Activated T-cell treated with anti-CD3 and anti-CD28 coated beads for 24 hours (primary cell): ENCODE results near the gene PRKCI.
"Not testable (repeated sequence)": the region's sequence is repeated elsewhere in the genome, so short reads cannot be mapped to it uniquely, and the experiment has no call there.

Experiments
- DNase-seq: peaks from one replicate; pipeline ENCODE4 v3.0.0-alpha.2; 2020; ENCODE audit warnings: low read depth

The PRKCI gene

GRCh38 chr3:170221924-170222646 is at the start of gene PRKCI:
TSS of gene PRKCI (plus strand) at chr3:170222424. CDS start at chr3:170222670, 246 bp downstream.
- DNase-seq: peak; percentile 83

- peak; percentile 28 for DNase-seq
Measured at GRCh38 chr3:170178651-170179050, 43.6 kb upstream of the PRKCI start.

- no peak for DNase-seq
Measured at GRCh38 chr3:170179432-170179831, 42.8 kb upstream of the PRKCI start.

GRCh38 chr3:170180079-170180907 is 41.9 kb upstream of the PRKCI start:
- DNase-seq: no peak

GRCh38 chr3:170180908-170181885 is 41.0 kb upstream of the PRKCI start, which contains the start of gene PHC3:
TSS of gene PHC3 (minus strand) at chr3:170181733. CDS start at chr3:170181715, 18 bp downstream.
- peak; percentile 91 for DNase-seq

DNA sequence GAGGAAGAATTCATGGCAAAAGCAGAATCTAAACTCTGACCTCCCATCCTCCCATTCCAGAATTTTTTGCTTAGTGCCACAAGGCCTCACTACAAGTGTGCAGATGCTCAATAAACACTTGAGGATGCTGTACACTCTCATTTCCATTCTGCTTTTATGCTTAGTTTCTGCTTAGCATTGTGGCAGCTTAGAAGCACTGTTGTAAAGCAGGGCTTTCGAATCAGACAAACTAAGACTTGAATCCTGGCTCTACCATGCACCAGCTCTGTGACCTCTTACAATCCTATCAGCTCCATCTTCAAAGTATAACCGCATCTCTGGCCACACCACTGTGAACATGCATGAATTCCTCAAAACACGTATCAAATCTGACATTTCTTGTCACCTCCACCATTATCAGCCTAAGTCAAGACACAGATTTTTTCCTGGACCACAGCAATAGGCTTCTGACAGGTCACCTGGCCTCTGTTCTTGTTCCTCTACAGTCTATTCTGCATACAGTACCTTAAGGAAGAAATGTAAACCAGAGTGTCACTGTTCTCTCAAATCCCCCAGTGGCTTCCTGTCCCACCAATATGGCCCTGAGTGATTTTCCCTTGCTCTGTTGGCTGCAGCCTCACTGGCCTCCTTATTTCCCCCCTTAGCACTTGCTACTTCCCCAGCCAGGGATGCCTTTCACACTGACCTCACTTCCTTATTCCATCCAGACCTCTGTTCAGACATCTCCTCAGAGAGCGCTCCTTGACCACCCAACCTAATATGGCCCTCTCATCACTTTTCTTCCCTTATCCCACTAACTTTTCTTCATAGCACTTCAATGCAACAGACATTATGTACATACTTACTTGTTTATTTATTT is 32.6 kb upstream of the PRKCI start:
- DNase-seq: no peak

DNA sequence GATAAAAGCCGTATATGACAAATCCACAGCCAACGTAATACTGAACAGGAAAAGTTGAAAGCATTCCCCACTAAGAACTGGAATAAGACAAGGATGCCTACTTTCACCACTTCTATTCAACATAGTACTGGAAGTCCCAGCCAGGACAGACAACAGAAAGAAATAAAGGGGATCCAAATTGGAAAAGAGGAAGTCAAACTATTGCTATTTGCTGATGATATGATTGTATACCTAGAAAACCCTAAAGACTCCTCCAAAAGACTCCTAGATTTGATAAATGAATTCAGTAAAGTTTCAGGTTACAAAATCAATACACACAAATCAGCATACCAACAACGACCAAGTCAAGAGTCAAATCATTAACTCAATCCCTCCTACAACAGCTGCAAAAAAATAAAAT is 26.5 kb upstream of the PRKCI start:
- DNase-seq: not testable (repeated sequence)

DNA sequence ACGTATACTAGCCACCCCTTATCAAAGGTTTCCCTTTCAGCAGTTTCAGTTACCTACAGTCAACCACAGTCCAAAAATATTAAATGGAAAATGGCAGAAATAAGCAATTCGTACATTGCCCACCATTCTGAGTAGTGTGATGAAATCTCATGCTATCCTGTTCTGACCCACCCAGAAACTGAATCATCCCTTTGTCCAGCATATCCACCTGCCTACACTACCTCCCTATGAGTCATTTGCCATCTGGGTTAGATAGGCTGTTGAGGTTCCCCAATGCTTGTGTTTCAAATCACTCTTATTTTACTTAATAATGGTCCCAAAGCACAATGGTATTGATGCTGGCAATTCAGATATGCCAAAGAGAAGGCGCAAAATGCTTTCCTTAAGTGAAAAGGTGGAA is 25.4 kb upstream of the PRKCI start:
- no peak for DNase-seq

DNA sequence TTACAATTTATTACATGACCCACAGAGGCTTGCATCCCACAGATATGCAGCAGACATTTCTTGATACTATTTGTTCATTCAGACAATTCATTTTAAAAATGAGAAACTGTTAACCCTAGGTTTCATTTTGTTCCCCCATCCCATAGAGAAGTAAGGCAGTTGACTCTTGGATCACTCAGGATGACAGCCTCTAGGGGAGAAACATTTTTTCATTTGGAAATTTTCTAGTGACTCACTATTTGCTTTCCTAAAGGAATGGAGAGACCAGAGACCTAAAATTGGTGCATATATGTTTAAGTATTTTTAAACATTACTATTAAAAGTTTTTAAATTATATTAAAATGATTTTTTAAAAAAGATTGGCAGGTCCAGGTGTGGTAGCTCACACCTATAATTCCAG is 21.2 kb upstream of the PRKCI start:
- no peak for DNase-seq

GRCh38 chr3:170201527-170201926 is 20.7 kb upstream of the PRKCI start:
- DNase-seq: no peak

- DNase-seq: no peak
Measured at GRCh38 chr3:170203457-170203856, 18.8 kb upstream of the PRKCI start.

DNA sequence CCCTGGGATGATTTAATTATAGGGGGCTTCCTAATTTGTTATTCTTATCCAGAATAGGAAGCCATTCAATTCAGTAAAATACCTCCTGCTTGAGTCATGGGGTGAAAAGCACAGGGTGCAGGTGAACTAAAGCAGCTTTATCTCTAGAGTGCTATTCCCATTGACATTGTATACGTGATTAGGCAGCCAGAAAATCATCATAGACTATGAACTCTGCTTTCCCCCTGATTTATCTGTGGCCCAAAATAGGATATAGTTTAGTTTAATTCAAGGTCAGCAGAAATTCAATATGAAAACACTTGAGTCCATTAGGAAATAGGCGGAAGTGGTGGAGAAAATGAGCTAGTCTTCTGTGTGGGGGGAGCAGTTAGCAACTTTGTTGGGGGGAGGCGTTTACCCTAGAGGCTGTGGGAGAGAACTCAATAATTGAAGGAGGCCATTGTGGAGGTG is 18.2 kb upstream of the PRKCI start:
- DNase-seq: no peak

GRCh38 chr3:170204509-170204908 is 17.7 kb upstream of the PRKCI start:
- DNase-seq: no peak

DNA sequence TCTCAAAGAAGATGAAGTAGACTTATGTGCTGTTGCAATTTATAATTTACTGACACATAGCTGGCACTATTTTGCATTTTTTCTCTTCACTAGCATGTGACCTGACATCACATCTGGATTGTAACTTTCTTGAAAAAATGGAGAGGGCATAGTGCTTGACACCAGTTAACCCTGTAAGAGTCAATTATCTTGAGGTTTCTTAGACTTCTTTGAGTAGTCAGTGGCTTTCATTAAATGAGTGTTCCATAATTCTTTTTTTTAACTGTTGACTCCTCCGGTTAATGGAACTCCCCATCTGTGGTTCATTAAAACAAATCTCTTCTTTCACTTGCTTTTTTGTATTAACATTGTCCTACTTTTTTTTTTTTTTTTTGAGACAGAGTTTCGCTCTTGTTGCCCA is 16.9 kb upstream of the PRKCI start:
- no peak for DNase-seq

DNA sequence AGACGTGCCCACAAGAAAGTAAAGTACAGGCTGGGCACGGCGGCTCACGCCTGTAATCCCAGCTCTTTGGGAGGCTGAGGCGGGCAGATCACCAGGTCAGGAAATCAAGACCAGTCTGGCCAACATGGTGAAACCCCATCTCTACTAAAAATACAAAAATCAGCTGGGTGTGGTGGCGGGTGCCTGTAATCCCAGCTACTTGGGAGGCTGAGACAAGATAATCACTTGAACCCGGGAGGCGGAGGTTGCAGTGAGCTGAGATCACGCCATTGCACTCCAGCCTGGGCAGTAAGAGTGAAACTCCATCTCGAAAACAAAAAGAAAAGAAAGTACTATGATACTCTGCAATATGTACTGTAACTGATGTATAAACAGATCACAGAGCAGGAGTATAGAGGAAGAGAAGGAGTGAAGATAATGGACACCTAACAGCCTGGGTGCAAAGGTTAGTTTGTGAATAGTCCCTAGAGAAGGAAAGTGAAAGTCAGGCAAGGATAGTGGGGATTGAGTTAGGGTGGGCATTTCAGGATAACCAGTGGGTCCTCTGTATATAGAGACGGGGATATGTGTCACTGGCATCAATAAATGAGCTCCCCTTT is 16.0 kb upstream of the PRKCI start:
- not testable (repeated sequence) for DNase-seq

GRCh38 chr3:170207717-170208116 is 14.5 kb upstream of the PRKCI start:
- no peak for DNase-seq

DNA sequence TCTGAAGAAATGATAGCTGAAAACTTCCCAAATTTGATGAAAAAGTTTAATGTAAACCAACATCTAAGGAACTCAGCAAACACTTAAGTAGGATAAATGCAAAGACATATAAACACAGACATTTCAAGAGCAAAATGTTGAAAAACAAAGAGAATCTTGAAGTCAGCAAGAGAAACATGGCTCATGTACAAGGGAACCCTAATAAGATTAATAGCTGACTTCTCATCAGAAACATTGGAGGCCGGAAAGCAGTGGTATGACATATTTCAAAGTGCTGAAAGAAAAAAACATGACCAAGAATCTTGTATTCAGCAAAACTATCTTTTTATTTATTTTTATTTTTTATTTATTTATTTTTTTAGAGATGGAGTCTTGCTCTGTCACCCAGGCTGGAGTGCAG is 10.6 kb upstream of the PRKCI start:
- no peak for DNase-seq

- DNase-seq: no peak
Measured at GRCh38 chr3:170219850-170220249, 2.4 kb upstream of the PRKCI start.

- DNase-seq: no peak
Measured at GRCh38 chr3:170220871-170221270, 1.4 kb upstream of the PRKCI start.
